ENCODE measurements around the gene GPR39. TPM values are rescaled to one million over a fixed set of nuclear protein-coding genes. Genes with fewer than 3 reads are reported as not detected.

Gene GPR39
- total RNA-seq, 2 donors from 2014 or later, result 1.9 to 2.7 TPM

DNA sequence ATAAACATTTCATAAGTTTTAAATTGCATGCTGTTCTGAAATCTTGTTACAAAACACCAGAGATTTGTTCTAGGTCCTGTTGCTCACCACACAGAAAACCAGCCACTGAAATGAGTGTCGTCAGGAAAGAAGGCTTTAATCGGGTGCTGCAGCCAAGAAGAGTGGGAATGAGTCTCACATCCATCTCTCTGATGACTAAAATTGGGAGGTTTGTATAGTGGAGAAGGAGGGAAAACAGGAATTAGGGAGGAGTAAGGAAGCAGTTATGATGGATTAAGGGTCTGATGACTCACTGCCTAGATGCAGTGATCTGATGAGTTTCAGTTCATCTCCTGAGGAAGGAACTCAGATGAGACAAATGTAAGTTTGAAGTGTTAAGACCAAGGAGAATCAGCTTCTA is 42.1 kb upstream of the GPR39 start:
- TF ChIP-seq, protein P1, sequence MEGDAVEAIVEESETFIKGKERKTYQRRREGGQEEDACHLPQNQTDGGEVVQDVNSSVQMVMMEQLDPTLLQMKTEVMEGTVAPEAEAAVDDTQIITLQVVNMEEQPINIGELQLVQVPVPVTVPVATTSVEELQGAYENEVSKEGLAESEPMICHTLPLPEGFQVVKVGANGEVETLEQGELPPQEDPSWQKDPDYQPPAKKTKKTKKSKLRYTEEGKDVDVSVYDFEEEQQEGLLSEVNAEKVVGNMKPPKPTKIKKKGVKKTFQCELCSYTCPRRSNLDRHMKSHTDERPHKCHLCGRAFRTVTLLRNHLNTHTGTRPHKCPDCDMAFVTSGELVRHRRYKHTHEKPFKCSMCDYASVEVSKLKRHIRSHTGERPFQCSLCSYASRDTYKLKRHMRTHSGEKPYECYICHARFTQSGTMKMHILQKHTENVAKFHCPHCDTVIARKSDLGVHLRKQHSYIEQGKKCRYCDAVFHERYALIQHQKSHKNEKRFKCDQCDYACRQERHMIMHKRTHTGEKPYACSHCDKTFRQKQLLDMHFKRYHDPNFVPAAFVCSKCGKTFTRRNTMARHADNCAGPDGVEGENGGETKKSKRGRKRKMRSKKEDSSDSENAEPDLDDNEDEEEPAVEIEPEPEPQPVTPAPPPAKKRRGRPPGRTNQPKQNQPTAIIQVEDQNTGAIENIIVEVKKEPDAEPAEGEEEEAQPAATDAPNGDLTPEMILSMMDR (IDR thresholded peaks at IDR 0.05), result no peak
- no peak overlapping the region for H3K4me3 ChIP-seq
- no peak for DNase-seq (ENCODE audit: low spot score)
- no peaks in the 10 kb centered on the region for H3K36me3 ChIP-seq
- no peaks in the 10 kb centered on the region for H3K9me3 ChIP-seq
- no peaks in the 10 kb centered on the region for H3K27me3 ChIP-seq (replicated peaks; ENCODE audit: insufficient read depth)
- H3K4me1 ChIP-seq (ENCODE audit: control insufficient read depth in 1 of 2, low read depth in 2 of 2), result no peaks in the 10 kb centered on the region
- ATAC-seq (ENCODE audit: insufficient number of reproducible peaks, low FRiP score, low read depth), result no peak
- no peak overlapping the region for H3K27ac ChIP-seq

DNA sequence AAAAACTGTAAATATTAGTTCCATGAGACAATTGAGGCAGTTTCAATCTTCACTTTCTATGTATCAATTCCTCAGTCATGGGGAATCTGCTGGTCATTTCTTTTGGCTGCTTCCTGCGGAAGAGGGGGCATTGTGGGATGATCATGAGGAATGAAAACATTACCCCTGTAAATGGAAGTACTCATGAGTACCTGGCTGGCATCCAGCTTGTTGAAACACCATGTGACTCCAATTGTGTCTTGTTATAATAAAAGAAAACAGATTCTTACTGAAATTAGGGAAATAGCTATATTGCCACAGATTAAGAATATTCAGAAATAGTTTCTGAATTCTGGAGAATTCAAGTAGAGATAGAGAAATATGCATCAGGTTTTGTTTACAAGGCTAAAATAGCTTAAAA is 41.6 kb upstream of the GPR39 start:
- no peaks in the 10 kb centered on the region for H3K36me3 ChIP-seq
- TF ChIP-seq, protein P1 (IDR thresholded peaks at IDR 0.05), result no peak
- no peaks in the 10 kb centered on the region for H3K27me3 ChIP-seq (replicated peaks; ENCODE audit: insufficient read depth)
- no peak for DNase-seq (ENCODE audit: low spot score)
- no peak overlapping the region for H3K27ac ChIP-seq
- H3K4me3 ChIP-seq, result no peak overlapping the region
- ATAC-seq (ENCODE audit: insufficient number of reproducible peaks, low FRiP score, low read depth), result no peak
- no peaks in the 10 kb centered on the region for H3K9me3 ChIP-seq
- no peaks in the 10 kb centered on the region for H3K4me1 ChIP-seq (ENCODE audit: control insufficient read depth in 1 of 2, low read depth in 2 of 2)

DNA sequence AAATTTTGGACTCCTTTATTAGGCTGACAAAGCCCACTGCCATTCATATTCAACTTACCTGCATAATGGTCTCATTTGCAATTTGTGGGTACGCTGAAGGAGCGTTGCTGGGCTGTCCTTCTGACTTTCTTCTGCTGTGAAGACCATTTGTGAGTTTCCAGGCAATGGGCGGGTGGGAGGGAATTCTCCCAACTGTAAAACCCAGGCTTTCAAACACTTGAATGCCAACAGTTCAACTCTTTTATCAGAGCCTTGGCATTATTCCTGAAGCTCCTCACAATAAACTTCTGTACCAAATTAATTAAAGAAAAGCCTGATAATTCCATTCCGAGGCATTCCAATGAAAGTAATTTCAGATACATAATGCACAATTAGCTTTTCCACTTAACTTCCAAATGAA is 35.2 kb upstream of the GPR39 start:
- DNase-seq (ENCODE audit: low spot score), result no peak
- TF ChIP-seq, protein P1 (IDR thresholded peaks at IDR 0.05), result no peak
- no peaks in the 10 kb centered on the region for H3K9me3 ChIP-seq

DNA sequence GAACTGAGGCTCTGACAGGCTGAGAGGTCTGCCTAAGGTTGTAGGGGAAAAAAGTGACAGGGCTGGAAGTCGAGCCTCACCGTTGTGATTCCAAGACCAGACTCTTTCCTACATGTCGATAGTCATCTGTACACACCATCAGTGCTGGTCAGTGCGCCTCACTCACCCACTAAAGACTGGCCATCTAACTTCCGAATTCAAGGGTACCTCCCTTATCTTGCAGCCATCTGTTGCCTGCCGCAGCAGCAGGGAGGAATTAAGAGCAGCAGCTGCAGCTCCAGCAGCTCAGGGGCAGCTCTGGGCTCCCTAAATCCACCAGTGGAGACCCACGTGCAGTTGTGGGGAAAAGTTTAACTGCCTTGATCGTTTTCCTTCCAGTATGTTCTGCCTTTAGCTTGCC is 32.6 kb upstream of the GPR39 start:
- no peak overlapping the region for H3K27ac ChIP-seq
- H3K4me1 ChIP-seq (ENCODE audit: control insufficient read depth in 1 of 2, low read depth in 2 of 2), result no peaks in the 10 kb centered on the region
- TF ChIP-seq, protein P1 (IDR thresholded peaks at IDR 0.05), result no peak
- H3K27me3 ChIP-seq (replicated peaks; ENCODE audit: insufficient read depth), result no peaks in the 10 kb centered on the region
- no peak for ATAC-seq (ENCODE audit: insufficient number of reproducible peaks, low FRiP score, low read depth)
- H3K36me3 ChIP-seq, result no peaks in the 10 kb centered on the region
- no peak overlapping the region for H3K4me3 ChIP-seq
- no peak for DNase-seq (ENCODE audit: low spot score)
- no peaks in the 10 kb centered on the region for H3K9me3 ChIP-seq

More for the DNA sequence above, 35.2 kb upstream of the GPR39 start:
- Histone ChIP-seq H3K4me1 (ENCODE audit: control insufficient read depth in 1 of 2, low read depth in 2 of 2) (no peaks in the 10 kb centered on the region), H3K36me3 (no peaks in the 10 kb centered on the region), H3K27ac (no peak overlapping the region), H3K27me3 (replicated peaks; ENCODE audit: insufficient read depth) (no peaks in the 10 kb centered on the region), H3K4me3 (no peak overlapping the region)
- no peak for ATAC-seq (ENCODE audit: insufficient number of reproducible peaks, low FRiP score, low read depth)

DNA sequence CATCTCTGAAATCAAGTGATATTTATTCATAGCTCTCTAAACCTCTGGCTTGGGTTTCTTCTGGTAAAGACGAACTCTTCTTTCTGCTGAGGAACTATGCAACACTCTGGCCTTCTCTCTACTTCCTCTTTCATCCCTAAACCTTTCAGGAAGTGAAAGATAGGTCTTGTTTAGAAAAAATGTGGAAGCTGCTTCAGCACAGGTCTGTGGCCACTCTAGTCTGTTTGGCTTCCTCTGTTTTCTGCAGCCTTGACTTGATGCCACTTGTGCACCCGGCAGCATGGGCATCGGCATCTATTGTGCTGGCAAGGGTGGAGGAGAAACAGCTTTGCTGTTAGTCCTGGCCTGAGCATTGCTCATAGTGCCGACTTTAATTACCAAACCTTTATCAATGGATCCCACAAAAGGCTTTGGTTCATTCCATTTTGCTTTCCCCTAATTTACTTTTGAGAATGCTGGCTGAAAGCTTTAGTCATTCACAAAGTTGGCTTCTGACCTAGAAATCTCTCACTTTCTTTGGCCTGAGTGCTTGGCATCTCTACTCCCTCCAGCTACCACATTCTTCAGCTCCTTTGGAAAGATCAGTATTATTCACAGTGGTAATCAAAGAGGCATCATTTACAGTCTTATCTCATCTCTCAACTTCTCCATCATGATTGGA is 32.0 kb upstream of the GPR39 start:
- no peak for ATAC-seq (ENCODE audit: insufficient number of reproducible peaks, low FRiP score, low read depth)
- TF ChIP-seq, protein P1 (IDR thresholded peaks at IDR 0.05), result no peak
- H3K9me3 ChIP-seq, result no peaks in the 10 kb centered on the region

More for the DNA sequence above, 32.0 kb upstream of the GPR39 start:
- Histone ChIP-seq H3K4me1 (ENCODE audit: control insufficient read depth in 1 of 2, low read depth in 2 of 2) (no peaks in the 10 kb centered on the region), H3K27me3 (replicated peaks; ENCODE audit: insufficient read depth) (no peaks in the 10 kb centered on the region), H3K4me3 (no peak overlapping the region), H3K27ac (no peak overlapping the region), H3K36me3 (no peaks in the 10 kb centered on the region)
- no peak for DNase-seq (ENCODE audit: low spot score)
